Endothelial cell of umbilical vein (primary cell): ENCODE data around the gene RILP.
A peak's percentile ranks its signal among the peaks of the same experiment; 100 is the strongest.

ENCODE experiments used
- CTCF ChIP-seq, 2 donors: IDR thresholded peaks; 1 replicate in 1 of 2; 2 replicates in 1 of 2; pipeline ENCODE4 v1.5.1; 2011; ENCODE audit warnings: low read length in 2 of 2, mild to moderate bottlenecking in 2 of 2, moderate library complexity in 2 of 2, control low read depth in 1 of 2, inconsistent platforms in 1 of 2, low read depth in 1 of 2; ENCODE audit not compliant: insufficient read depth in 1 of 2; ENCODE audit errors: extremely low read depth in 1 of 2
- JUN ChIP-seq: IDR thresholded peaks from 2 replicates; pipeline ENCODE4 v1.6.1; 2011; ENCODE audit warnings: borderline replicate concordance, low read depth; ENCODE audit not compliant: insufficient read length, insufficient read depth
- POLR2A ChIP-seq: IDR thresholded peaks from 2 replicates; pipeline ENCODE4 v1.6.1; 2012; ENCODE audit warnings: low read depth, mild to moderate bottlenecking, control low read depth, low read length
- POLR2AphosphoS5 ChIP-seq: IDR thresholded peaks from 2 replicates; pipeline ENCODE4 v1.6.1; 2012; ENCODE audit warnings: low read depth, mild to moderate bottlenecking, control low read depth, low read length, moderate library complexity; ENCODE audit not compliant: insufficient read depth

GRCh38 chr17:1648963-1649843 is 463 bp downstream of the RILP start:
- TF ChIP-seq CTCF (IDR thresholded peaks at IDR 0.05; ENCODE audit: extremely low read depth in 1 of 2, insufficient read depth in 1 of 2, low read depth in 1 of 2, low read length in 2 of 2), result peak; percentile 63 to 94
- peak; percentile 46 for TF ChIP-seq POLR2A
- TF ChIP-seq JUN, result peak; percentile 24
- TF ChIP-seq POLR2AphosphoS5, result peak; percentile 49
